GM12891 (cell line): ENCODE measurements around the gene SF3B5.

Experiments used
- POLR2A ChIP-seq: IDR thresholded peaks from 2 replicates; pipeline ENCODE4 v1.6.1; 2011; ENCODE audit warnings: low read depth, low read length, control low read depth
- POLR2AphosphoS5 ChIP-seq: IDR thresholded peaks from 2 replicates; pipeline ENCODE4 v1.6.1; 2011; ENCODE audit warnings: low read depth, low read length, control low read depth
- TAF1 ChIP-seq: IDR thresholded peaks from 2 replicates; pipeline ENCODE4 v1.6.1; 2011; ENCODE audit warnings: low read depth, low read length, control low read depth

GRCh38 chr6:144065213-144065660 is 30.1 kb downstream of the SF3B5 start:
- TF ChIP-seq POLR2A (no peak), POLR2AphosphoS5 (no peak), TAF1 (no peak)
